ENCODE data around the gene CASP1. TPM values are rescaled to one million over a fixed set of nuclear protein-coding genes. Genes with fewer than 3 reads are reported as not detected.

Gene CASP1
- total RNA-seq, 1 donor from 2014 or later, result 87.9 TPM

- intact Hi-C loops (cut with micrococcal nuclease), result no loop called here
These were observed 37.7 kb downstream of the CASP1 start for GRCh38 chr11:104997288-104997687.

GRCh38 chr11:104995001-104995408 lies 39.9 kb downstream of the CASP1 start:
- intact Hi-C loops (cut with micrococcal nuclease), result no loop called here

- intact Hi-C loops (cut with micrococcal nuclease), result no loop called here
These were observed 42.2 kb downstream of the CASP1 start for GRCh38 chr11:104992781-104993180.

- intact Hi-C loops (cut with micrococcal nuclease), result no loop called here
These were observed 43.0 kb downstream of the CASP1 start for GRCh38 chr11:104991994-104992393.

- intact Hi-C loops (cut with micrococcal nuclease), result no loop called here
These were observed 50.1 kb downstream of the CASP1 start for GRCh38 chr11:104984808-104985207.

GRCh38 chr11:104979839-104980238 lies 55.1 kb downstream of the CASP1 start:
- intact Hi-C loops (cut with micrococcal nuclease), result no loop called here

Other genes with a start within 250 kb of the CASP1 start
- gene CASP12, start 136.7 kb downstream of the CASP1 start, total RNA-seq, result not detected in 2 replicates
- gene CASP4, start 66.6 kb downstream of the CASP1 start, total RNA-seq, result 104 and 109 TPM in 2 replicates
- gene CASP5, start 12.0 kb downstream of the CASP1 start, total RNA-seq, result 0.17 TPM in 1 of 2 replicates, not detected in the other
- gene CARD16, start 10.2 kb upstream of the CASP1 start, total RNA-seq, result 70.4 and 75.6 TPM in 2 replicates
- not detected in 2 replicates for gene CARD18, start 104.6 kb upstream of the CASP1 start, total RNA-seq

All from T-helper 1 cell treated with Interleukin-12 subunit alpha and Interleukin-12 subunit beta and Interleukin-4 antibody, amounts not matched to agents 30 ng/mL and 1 ng/mL, for 36 hours (primary cell).